Esophagus (tissue), 2 donors: ENCODE data around the gene ZZZ3. TPM values are rescaled to one million over a fixed set of nuclear protein-coding genes. Genes with fewer than 3 reads are reported as not detected.

ENCODE experiments used
- H3K27ac ChIP-seq, 2 donors: one replicate each; pipeline ENCODE4 v1.5.1; 2013; ENCODE audit warnings: low read depth in 2 of 2, mild to moderate bottlenecking in 2 of 2, inconsistent platforms in 1 of 2, low read length in 1 of 2, moderate library complexity in 1 of 2
- H3K27me3 ChIP-seq, 2 donors: one replicate each; pipeline ENCODE4 v1.6.1; 2013; ENCODE audit warnings: low read length in 2 of 2, control low read depth in 1 of 2, mild to moderate bottlenecking in 1 of 2; ENCODE audit not compliant: insufficient read depth in 2 of 2, control insufficient read depth in 1 of 2
- H3K36me3 ChIP-seq, 2 donors: one replicate each; pipeline ENCODE4 v1.6.1; 2013; ENCODE audit warnings: low read length in 1 of 2; ENCODE audit not compliant: control insufficient read depth in 2 of 2, insufficient read depth in 2 of 2
- H3K4me1 ChIP-seq, 2 donors: one replicate each; pipeline ENCODE4 v1.6.1; 2013; ENCODE audit warnings: low read length in 1 of 2; ENCODE audit not compliant: control insufficient read depth in 2 of 2, insufficient read depth in 2 of 2
- H3K4me3 ChIP-seq, 2 donors: one replicate each; pipeline ENCODE4 v1.5.1; 2013; ENCODE audit warnings: low read length in 2 of 2, mild to moderate bottlenecking in 2 of 2, low read depth in 1 of 2, moderate library complexity in 1 of 2
- H3K9me3 ChIP-seq, 2 donors: one replicate each; pipeline ENCODE4 v1.6.1; 2013; ENCODE audit warnings: mild to moderate bottlenecking in 2 of 2, low read depth in 1 of 2, low read length in 1 of 2, moderate library complexity in 1 of 2; ENCODE audit not compliant: control insufficient read depth in 2 of 2, insufficient read depth in 1 of 2
- WGBS, 2 donors: extraction: QIAGEN DNeasy Blood & Tissue Kit; methylation state at CpG; one replicate each; pipeline ENCODE4 v1.1.7; 2013; 5-methylcytosine and 5-hydroxymethylcytosine counted together
- polyA plus RNA-seq, 2 donors: library from polyadenylated mRNA; stranded (reverse); fragments of 200-250 nt; gene quantifications; one replicate each; pipeline ENCODE4 v1.2.3, GENCODE V29; 2013
- donor health status: healthy with polysubstance abuse.
- donor health status: Bipolar disorder and iron deficiency.

Gene ZZZ3
- polyA plus RNA-seq, 2 donors, result 7.2 to 7.8 TPM

DNA sequence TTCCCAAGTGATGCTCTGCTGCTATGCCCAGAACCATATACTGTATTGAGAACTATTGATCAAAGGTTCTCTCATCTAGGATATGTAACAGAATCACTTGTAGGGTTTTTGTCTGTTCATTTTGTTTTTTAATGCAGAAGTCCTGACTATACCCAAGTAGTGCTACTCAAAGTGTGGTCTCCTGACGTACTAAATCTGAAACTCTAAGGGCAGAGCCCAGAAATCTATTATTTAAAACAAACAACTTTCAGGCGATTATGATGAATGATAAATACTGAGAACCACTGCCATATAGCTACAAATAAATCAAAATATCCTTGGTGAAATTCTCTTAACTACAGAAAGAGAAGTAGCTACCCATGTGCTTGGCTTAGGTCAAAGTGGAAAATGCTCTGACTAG, 10.1 kb downstream of the ZZZ3 start:
- 67 to 69% methylated on average over 2 of the region's 2 CpGs for WGBS, 2 donors
- Histone ChIP-seq H3K9me3 (no peaks in the 10 kb centered on the region), H3K27ac (no peak overlapping the region), H3K4me3 (no peak overlapping the region), H3K36me3 (peaks cover 0 to 2% of the 10 kb centered on the region in 2 donors), H3K27me3 (no peaks in the 10 kb centered on the region), H3K4me1 (peaks cover 0 to 2% of the 10 kb centered on the region in 2 donors)

DNA sequence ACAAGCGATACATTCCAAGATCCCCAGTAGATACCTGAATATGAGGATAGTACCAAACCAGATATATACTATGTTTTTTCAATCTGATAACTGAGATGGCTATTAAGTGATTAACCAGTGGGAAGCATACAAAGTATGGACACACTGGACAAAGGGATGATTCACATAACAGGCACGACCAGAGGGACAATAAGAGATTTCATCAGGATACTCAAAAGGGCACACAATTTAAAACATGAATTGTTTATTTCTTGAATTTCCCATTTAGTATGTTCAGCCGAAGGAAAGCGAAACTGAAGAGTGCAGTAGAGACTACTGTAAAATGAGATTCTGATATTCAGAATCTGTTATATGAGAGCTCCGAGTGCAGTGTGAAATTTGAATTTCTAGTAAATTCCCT, 10.6 kb downstream of the ZZZ3 start:
- Histone ChIP-seq H3K4me3 (no peak overlapping the region), H3K9me3 (no peaks in the 10 kb centered on the region), H3K36me3 (peaks cover 0 to 2% of the 10 kb centered on the region in 2 donors), H3K27ac (no peak overlapping the region), H3K4me1 (peaks cover 0 to 2% of the 10 kb centered on the region in 2 donors), H3K27me3 (no peaks in the 10 kb centered on the region)
- 77% methylated on average over 5 of the region's 5 CpGs for WGBS, 2 donors

DNA sequence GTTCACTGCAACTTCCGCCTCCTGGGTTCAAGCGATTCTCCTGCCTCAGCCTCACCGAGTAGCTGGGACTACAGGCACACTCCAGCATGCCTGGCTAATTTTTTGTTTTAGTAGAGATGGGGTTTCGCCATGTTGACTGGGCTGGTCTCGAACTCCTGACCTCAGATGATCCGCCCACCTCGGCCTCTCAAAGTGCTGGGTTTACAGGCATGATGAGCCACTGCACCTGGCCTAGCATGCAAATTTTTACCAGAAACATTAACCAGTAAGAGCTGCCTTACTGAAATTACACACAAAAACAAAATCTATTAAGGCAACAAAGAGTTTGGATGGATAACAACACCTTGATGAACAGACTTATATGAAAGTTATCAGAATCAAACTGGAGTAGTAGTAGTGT, 12.1 kb downstream of the ZZZ3 start:
- Histone ChIP-seq H3K27me3 (no peaks in the 10 kb centered on the region), H3K4me3 (no peak overlapping the region), H3K27ac (no peak overlapping the region), H3K9me3 (no peaks in the 10 kb centered on the region), H3K36me3 (no peaks in the 10 kb centered on the region), H3K4me1 (no peaks in the 10 kb centered on the region)
- WGBS, 2 donors, result 95 to 97% methylated on average over 7 of the region's 7 CpGs

GRCh38 chr1:77668924-77669449, 13.5 kb downstream of the ZZZ3 start:
- H3K9me3 ChIP-seq, result no peaks in the 10 kb centered on the region
- no peaks in the 10 kb centered on the region for H3K4me1 ChIP-seq
- WGBS, 2 donors, result 33 to 41% methylated on average over 1 of the region's 1 CpG
- H3K27me3 ChIP-seq, result no peaks in the 10 kb centered on the region
- no peak overlapping the region for H3K27ac ChIP-seq
- no peak overlapping the region for H3K4me3 ChIP-seq
- no peaks in the 10 kb centered on the region for H3K36me3 ChIP-seq

DNA sequence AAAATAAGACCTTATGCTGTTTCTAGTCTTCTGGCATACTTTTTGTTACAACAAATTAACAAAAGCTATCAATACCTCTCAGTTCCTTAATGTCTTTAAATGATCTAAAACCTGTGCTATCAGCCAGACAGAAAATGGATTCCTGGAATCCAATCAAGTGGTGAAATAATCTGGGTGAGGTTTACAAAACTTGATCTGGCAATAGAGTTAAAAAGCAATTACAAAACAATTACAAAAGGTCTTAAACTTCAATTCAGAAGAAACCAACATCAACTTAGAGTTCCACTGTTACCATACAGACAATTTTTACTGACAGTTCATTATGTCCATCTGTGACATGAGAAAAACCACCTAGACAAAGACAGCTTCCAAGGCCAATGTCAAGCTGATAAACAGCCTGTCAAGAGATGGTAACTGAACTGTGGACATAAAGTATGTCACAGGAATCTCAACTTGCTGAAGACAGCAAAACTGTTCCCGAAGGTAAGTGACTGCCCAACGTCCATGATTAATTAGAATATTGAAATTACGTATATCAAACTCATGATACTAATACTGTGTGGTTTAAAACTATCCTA, 17.4 kb downstream of the ZZZ3 start:
- H3K27me3 ChIP-seq, result no peaks in the 10 kb centered on the region

DNA sequence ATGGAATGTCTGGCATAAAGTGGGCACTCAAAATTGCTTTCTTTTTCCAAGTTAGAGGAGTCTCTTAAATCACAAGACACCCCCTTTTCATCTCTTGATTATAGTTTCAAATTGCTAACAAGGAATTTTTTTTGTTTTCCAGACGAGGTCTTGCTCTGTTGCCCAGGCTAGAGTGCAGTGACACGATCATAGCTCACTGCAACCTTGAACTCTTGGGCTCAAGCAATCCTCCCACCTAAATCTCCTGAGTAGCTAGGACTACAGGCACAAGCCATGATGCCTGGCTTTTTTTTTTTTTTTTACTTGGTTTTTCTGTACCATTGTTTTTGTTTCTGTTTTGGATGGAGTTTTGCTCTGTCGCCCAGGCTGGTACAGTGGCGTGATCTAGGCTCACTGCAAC, 20.8 kb downstream of the ZZZ3 start:
- no peaks in the 10 kb centered on the region for H3K4me1 ChIP-seq
- H3K27me3 ChIP-seq, result no peaks in the 10 kb centered on the region
- no peaks in the 10 kb centered on the region for H3K9me3 ChIP-seq
- H3K36me3 ChIP-seq, result no peaks in the 10 kb centered on the region
- WGBS, 2 donors, result 87 to 89% methylated on average over 4 of the region's 4 CpGs
- no peak overlapping the region for H3K4me3 ChIP-seq
- H3K27ac ChIP-seq, result no peak overlapping the region

More for the DNA sequence above, 17.4 kb downstream of the ZZZ3 start:
- Histone ChIP-seq H3K36me3 (no peaks in the 10 kb centered on the region), H3K9me3 (no peaks in the 10 kb centered on the region), H3K4me3 (no peak overlapping the region), H3K4me1 (no peaks in the 10 kb centered on the region), H3K27ac (no peak overlapping the region)
- 71 to 74% methylated on average over 3 of the region's 3 CpGs for whole genome bisulfite sequencing, 2 donors

DNA sequence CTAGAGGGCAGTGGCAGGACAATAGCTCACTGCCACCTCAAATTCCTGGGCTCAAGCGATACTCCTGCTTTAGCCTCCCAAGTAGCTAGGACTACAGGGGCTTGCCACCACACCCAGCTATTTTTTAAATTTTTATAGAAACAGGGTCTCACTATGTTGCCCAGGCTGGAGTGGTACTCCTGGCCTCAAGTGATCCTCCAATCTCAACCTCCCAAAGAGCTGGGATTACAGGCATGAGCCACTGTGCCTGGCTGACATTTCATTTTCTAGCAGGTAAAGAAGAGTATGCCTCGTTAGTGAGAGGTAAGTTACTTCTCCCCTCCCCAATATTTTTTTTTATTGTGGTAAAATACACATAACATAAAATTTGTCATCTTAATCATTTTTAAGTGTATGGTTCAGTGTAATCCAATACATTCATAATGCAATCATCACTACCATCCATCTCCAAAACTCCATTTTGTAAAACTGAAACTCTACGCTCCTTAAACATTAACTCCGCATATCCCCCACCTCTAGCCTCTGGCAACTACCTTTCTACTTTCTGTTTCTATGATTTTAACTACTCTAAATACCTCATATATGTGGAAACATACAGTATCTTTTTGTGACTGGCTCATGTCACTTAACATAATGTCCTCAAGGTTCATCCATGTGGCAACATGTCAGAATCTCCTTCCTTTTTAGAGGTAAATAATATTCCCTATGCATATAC, 22.4 kb downstream of the ZZZ3 start:
- 95 to 98% methylated on average over 4 of the region's 4 CpGs for WGBS, 2 donors
- no peaks in the 10 kb centered on the region for H3K9me3 ChIP-seq

GRCh38 chr1:77658271-77658670, 24.2 kb downstream of the ZZZ3 start:
- Histone ChIP-seq H3K4me1 (no peaks in the 10 kb centered on the region), H3K4me3 (no peak overlapping the region), H3K27ac (no peak overlapping the region), H3K36me3 (no peaks in the 10 kb centered on the region), H3K27me3 (no peaks in the 10 kb centered on the region), H3K9me3 (no peaks in the 10 kb centered on the region)
- 96% methylated on average over 6 of the region's 6 CpGs for WGBS, 2 donors

More for the DNA sequence above, 22.4 kb downstream of the ZZZ3 start:
- Histone ChIP-seq H3K36me3 (no peaks in the 10 kb centered on the region), H3K27me3 (no peaks in the 10 kb centered on the region), H3K27ac (no peak overlapping the region), H3K4me1 (no peaks in the 10 kb centered on the region), H3K4me3 (no peak overlapping the region)

- H3K27ac ChIP-seq, result no peak overlapping the region
- WGBS, 2 donors, result 34 to 42% methylated on average over 2 of the region's 2 CpGs
- H3K27me3 ChIP-seq, result no peaks in the 10 kb centered on the region
- no peak overlapping the region for H3K4me3 ChIP-seq
- peaks cover 0 to 2% of the 10 kb centered on the region in 2 donors for H3K9me3 ChIP-seq
- no peaks in the 10 kb centered on the region for H3K36me3 ChIP-seq
- no peaks in the 10 kb centered on the region for H3K4me1 ChIP-seq
These were observed 27.0 kb downstream of the ZZZ3 start for GRCh38 chr1:77655431-77655974.
